Measurements from ENCODE around the gene GALNTL6. TPM values are rescaled to one million over a fixed set of nuclear protein-coding genes. Genes with fewer than 3 reads are reported as not detected.

The GALNTL6 gene
- total and polyA plus RNA-seq, 9 of the 15 experiments (the other 6 are each of a cell fraction or from before 2014, with no cell fraction given) = 0.18 to 0.50 (median 0.29) TPM

GRCh38 chr4:172630280-172630679 lies 817.1 kb downstream of the GALNTL6 start:
- ATAC-seq = no peak
- no peaks in the 10 kb centered on the region for H3K79me2 ChIP-seq (ENCODE audit: control insufficient read depth, insufficient read depth, low read length)

More at GRCh38 chr4:172630280-172630679, 817.1 kb downstream of the GALNTL6 start:
- ChIA-PET CTCF (ENCODE audit: low intra/inter-chr PET ratio) (no interaction called here), POLR2A (no interaction called here)
- no peaks in the 10 kb centered on the region for H4K20me1 ChIP-seq (replicated peaks; ENCODE audit: control insufficient read depth, insufficient read depth, low read length)
- no peak overlapping the region for H3K4me2 ChIP-seq (ENCODE audit: insufficient read depth, low read length)
- TF ChIP-seq ZNF23 (CRISPR knock-in tag; IDR thresholded peaks at IDR 0.05) = no peak
- no peak for TF ChIP-seq ETS2 (tag; IDR thresholded peaks at IDR 0.05; ENCODE audit: borderline replicate concordance, poor library complexity, severe bottlenecking)
- TF ChIP-seq HNRNPK (IDR thresholded peaks at IDR 0.05; ENCODE audit: low read depth, low read length, poor library complexity, severe bottlenecking) = no peak
- no peak for TF ChIP-seq SP1 (CRISPR knock-in tag; IDR thresholded peaks at IDR 0.05)
- TF ChIP-seq NFE2 (IDR thresholded peaks at IDR 0.05; ENCODE audit: low read depth) = no peak
- TF ChIP-seq PURB (CRISPR knock-in tag; IDR thresholded peaks at IDR 0.05; ENCODE audit: low read depth) = no peak
- no peak for TF ChIP-seq THRA (IDR thresholded peaks at IDR 0.05)
- TF ChIP-seq YY1 (IDR thresholded peaks at IDR 0.05; ENCODE audit: borderline replicate concordance in 1 of 3, control insufficient read depth in 1 of 3, extremely low read depth in 1 of 3, insufficient read depth in 3 of 3, insufficient read length in 1 of 3, insufficient replicate concordance in 2 of 3, low read depth in 1 of 3, low read length in 2 of 3) = no peak
- TF ChIP-seq TSHZ1 (CRISPR knock-in tag; IDR thresholded peaks at IDR 0.05) = no peak
- no peak for TF ChIP-seq RBM14 (IDR thresholded peaks at IDR 0.05; ENCODE audit: borderline replicate concordance, insufficient read depth, low read depth, low read length)
- TF ChIP-seq ZNF75A (CRISPR knock-in tag; IDR thresholded peaks at IDR 0.05) = no peak
- intact Hi-C loops (cut with micrococcal nuclease) = no loop called here
- BruUV-seq (replicated peaks) = no TSS peak
- no peaks in the 10 kb centered on the region for H3K36me3 ChIP-seq (ENCODE audit: control insufficient read depth, insufficient read depth, low read length)
- H3K9ac ChIP-seq (ENCODE audit: insufficient read depth in 1 of 2, low read depth in 2 of 2, low read length in 2 of 2) = no peak overlapping the region
- H3K4me3 ChIP-seq = no peak overlapping the region
- H3K27me3 ChIP-seq (ENCODE audit: control insufficient read depth in 2 of 2, insufficient read depth in 2 of 2, low read length in 2 of 2) = no peaks in the 10 kb centered on the region
- FAIRE-seq (no peak), DNase-seq (ENCODE audit: extremely low read depth in 1 of 4, low spot score in 3 of 4) (no peak)
- no peaks in the 10 kb centered on the region for H3K4me1 ChIP-seq (replicated peaks in 1 of 2; ENCODE audit: control insufficient read depth in 2 of 2, insufficient read depth in 2 of 2, low read length in 2 of 2)
- H3K9me3 ChIP-seq (replicated peaks; ENCODE audit: control insufficient read depth, insufficient read depth, low read depth, low read length) = no peaks in the 10 kb centered on the region
- no peak overlapping the region for H3K27ac ChIP-seq (ENCODE audit: extremely low read depth, low read depth, low read length)
- 0% methylated on average over 3 of the region's 3 CpGs for WGBS (ENCODE audit: insufficient coverage, low coverage, missing lambda C conversion rate)
- in situ Hi-C loops (cut with MboI) = no loop called here
- H2AFZ ChIP-seq (ENCODE audit: low read depth, low read length) = no peak overlapping the region
- no peaks in the 10 kb centered on the region for H3K9me1 ChIP-seq (ENCODE audit: control insufficient read depth, insufficient read depth, low read length)

Measured in K562 (cell line).